IPS DF 19.7 (cell line): Measurements from ENCODE around the gene CEACAM3.

Source experiments
- DNase-seq: peaks from one replicate; pipeline ENCODE4 v3.0.0-alpha.2; 2013; ENCODE audit warnings: low read depth, low spot score

CEACAM3 gene

GRCh38 chr19:41792513-41793413 lies 3.6 kb upstream of the CEACAM3 start:
- no peak for DNase-seq

- DNase-seq, result no peak
Observed at GRCh38 chr19:41793414-41793727, 3.0 kb upstream of the CEACAM3 start.

GRCh38 chr19:41795031-41795461 lies 1.3 kb upstream of the CEACAM3 start:
- peak; percentile 33 for DNase-seq

GRCh38 chr19:41796901-41797300 lies 514 bp downstream of the CEACAM3 start:
- no peak for DNase-seq

- DNase-seq, result no peak
Observed at GRCh38 chr19:41799444-41800000, 3.1 kb downstream of the CEACAM3 start.

- DNase-seq, result no peak
Observed at GRCh38 chr19:41801031-41801430, 4.6 kb downstream of the CEACAM3 start.

- DNase-seq, result no peak
Observed at GRCh38 chr19:41801792-41802211, 5.4 kb downstream of the CEACAM3 start.

- DNase-seq, result no peak
Observed at GRCh38 chr19:41802770-41803169, 6.4 kb downstream of the CEACAM3 start.

- DNase-seq, result no peak
Observed at GRCh38 chr19:41804336-41804735, 7.9 kb downstream of the CEACAM3 start.

GRCh38 chr19:41807176-41807575 lies 10.8 kb downstream of the CEACAM3 start:
- DNase-seq, result no peak

- DNase-seq, result no peak
Observed at GRCh38 chr19:41808663-41809566, 12.5 kb downstream of the CEACAM3 start.

GRCh38 chr19:41810301-41810700 lies 13.9 kb downstream of the CEACAM3 start:
- no peak for DNase-seq

GRCh38 chr19:41811036-41811435 lies 14.6 kb downstream of the CEACAM3 start:
- DNase-seq, result no peak

- no peak for DNase-seq
Observed at GRCh38 chr19:41811981-41812380, 15.6 kb downstream of the CEACAM3 start.

- DNase-seq, result no peak
Observed at GRCh38 chr19:41813911-41814310, 17.5 kb downstream of the CEACAM3 start.

- no peak for DNase-seq
Observed at GRCh38 chr19:41815301-41815700, 18.9 kb downstream of the CEACAM3 start.

- DNase-seq, result no peak
Observed at GRCh38 chr19:41816761-41817160, 20.4 kb downstream of the CEACAM3 start.

- DNase-seq, result peak; percentile 50
Observed at GRCh38 chr19:41821003-41821735, 24.8 kb downstream of the CEACAM3 start.

- no peak for DNase-seq
Observed at GRCh38 chr19:41837981-41838708, 41.8 kb downstream of the CEACAM3 start.

GRCh38 chr19:41839211-41839610 lies 42.8 kb downstream of the CEACAM3 start:
- DNase-seq, result no peak

- DNase-seq, result no peak
Observed at GRCh38 chr19:41843371-41843770, 47.0 kb downstream of the CEACAM3 start.
